HEK293 (cell line): ENCODE data around the gene VEGFA.
A peak's percentile ranks its signal among the peaks of the same experiment; 100 is the strongest.

ENCODE experiments used
- CTCF ChIA-PET: fragments of 350-600 bp; formaldehyde crosslinking; extraction: SDS; loops from one replicate; lab custom pipeline; 2021; ENCODE audit warnings: antibody characterized with exemption; lab: Yijun Ruan, JAX
- POLR2A ChIA-PET: fragments of 300-600 bp; formaldehyde crosslinking; extraction: SDS; loops from one replicate; lab custom pipeline; 2020; ENCODE audit warnings: antibody characterized with exemption, inconsistent platforms; lab: Yijun Ruan, JAX
- H3K27ac ChIP-seq: fragments of 200-500 bp; sonication (Bioruptor generic); 2 replicates; pipeline ENCODE4 v1.5.1; 2014; ENCODE audit warnings: low read depth, low read length, control low read depth, inconsistent platforms; ENCODE audit errors: extremely low read depth
- H3K36me3 ChIP-seq, 2 experiments: fragments of 200-500 bp in 1 of 2; sonication (Bioruptor generic) in 1 of 2; 1 replicate in 1 of 2; 2 replicates in 1 of 2; pipeline ENCODE4 v1.5.1; 2014 to 2017; ENCODE audit warnings: inconsistent platforms in 2 of 2, low read length in 2 of 2; ENCODE audit not compliant: control insufficient read depth in 2 of 2, insufficient read depth in 1 of 2
- H3K4me1 ChIP-seq: fragments of 200-500 bp; sonication (Bioruptor generic); 2 replicates; pipeline ENCODE4 v1.5.1; 2014; ENCODE audit warnings: mild to moderate bottlenecking, low read length, inconsistent platforms; ENCODE audit not compliant: control insufficient read depth, insufficient read depth
- H3K4me3 ChIP-seq: 2 replicates; pipeline ENCODE4 v1.5.1; 2011; ENCODE audit warnings: low read depth, mild to moderate bottlenecking, control low read depth, low read length, moderate library complexity
- H3K9me3 ChIP-seq: fragments of 200-500 bp; sonication (Bioruptor generic); 2 replicates; pipeline ENCODE4 v1.5.1; 2014; ENCODE audit warnings: low read depth, low read length, inconsistent platforms; ENCODE audit not compliant: control insufficient read depth, insufficient read depth
- BCL11B ChIP-seq: fragments of 450-650 bp; formaldehyde crosslinking; IDR thresholded peaks from 2 replicates; pipeline ENCODE4 v1.5.1; 2016; ENCODE audit warnings: low read depth, missing biosample characterization, missing genetic modification characterization
- EGR2 ChIP-seq: fragments of 450-650 bp; formaldehyde crosslinking; IDR thresholded peaks from 2 replicates; pipeline ENCODE4 v1.5.1; 2016; ENCODE audit warnings: low read depth, missing biosample characterization, missing genetic modification characterization
- GLIS2 ChIP-seq: fragments of 450-650 bp; formaldehyde crosslinking; IDR thresholded peaks from 2 replicates; pipeline ENCODE4 v1.5.1; 2016; ENCODE audit warnings: missing biosample characterization, missing genetic modification characterization
- HOXD13 ChIP-seq: sonication (generic); formaldehyde crosslinking; IDR thresholded peaks from 2 replicates; pipeline ENCODE4 v1.8.0; 2022; ENCODE audit warnings: missing genetic modification reagents, borderline replicate concordance
- IKZF3 ChIP-seq: fragments of 450-650 bp; IDR thresholded peaks from 2 replicates; pipeline ENCODE4 v1.5.0; 2018; ENCODE audit warnings: missing biosample characterization, mild to moderate bottlenecking, missing genetic modification characterization, moderate library complexity
- KLF10 ChIP-seq: fragments of 450-650 bp; IDR thresholded peaks from 2 replicates; pipeline ENCODE4 v1.5.1; 2018; ENCODE audit warnings: missing biosample characterization, mild to moderate bottlenecking, missing genetic modification characterization
- KLF17 ChIP-seq: fragments of 450-650 bp; formaldehyde crosslinking; IDR thresholded peaks from 2 replicates; pipeline ENCODE4 v1.5.1; 2016; ENCODE audit warnings: missing biosample characterization, missing genetic modification characterization
- OSR2 ChIP-seq: fragments of 450-650 bp; formaldehyde crosslinking; IDR thresholded peaks from 2 replicates; pipeline ENCODE4 v1.5.1; 2016; ENCODE audit warnings: missing biosample characterization, missing genetic modification characterization
- PATZ1 ChIP-seq: fragments of 450-650 bp; formaldehyde crosslinking; IDR thresholded peaks from 2 replicates; pipeline ENCODE4 v1.5.1; 2016; ENCODE audit warnings: missing biosample characterization, missing genetic modification characterization
- REPIN1 ChIP-seq: fragments of 450-650 bp; formaldehyde crosslinking; IDR thresholded peaks from 2 replicates; pipeline ENCODE4 v1.5.1; 2017; ENCODE audit warnings: missing biosample characterization, missing genetic modification characterization, low read depth
- SETDB1 ChIP-seq: IDR thresholded peaks from one replicate; pipeline ENCODE4 v1.6.1; 2017; ENCODE audit warnings: mild to moderate bottlenecking, low read length, moderate library complexity, mixed read lengths; ENCODE audit not compliant: insufficient read length
- SP7 ChIP-seq: fragments of 450-650 bp; formaldehyde crosslinking; IDR thresholded peaks from 2 replicates; pipeline ENCODE4 v1.5.1; 2016; ENCODE audit warnings: missing biosample characterization, missing genetic modification characterization
- YY2 ChIP-seq: fragments of 450-650 bp; formaldehyde crosslinking; IDR thresholded peaks from 2 replicates; pipeline ENCODE4 v1.5.1; 2016; ENCODE audit warnings: missing biosample characterization, missing genetic modification characterization
- ZBTB8A ChIP-seq: fragments of 450-650 bp; formaldehyde crosslinking; IDR thresholded peaks from 2 replicates; pipeline ENCODE4 v1.5.1; 2016; ENCODE audit warnings: missing biosample characterization, missing genetic modification characterization
- ZFP3 ChIP-seq: fragments of 450-650 bp; formaldehyde crosslinking; IDR thresholded peaks from 2 replicates; pipeline ENCODE4 v1.5.1; 2016; ENCODE audit warnings: low read depth, missing biosample characterization, missing genetic modification characterization
- ZFP69B ChIP-seq: fragments of 450-650 bp; formaldehyde crosslinking; IDR thresholded peaks from 2 replicates; pipeline ENCODE4 v1.5.1; 2016; ENCODE audit warnings: missing biosample characterization, missing genetic modification characterization
- ZIC2 ChIP-seq: fragments of 450-650 bp; formaldehyde crosslinking; IDR thresholded peaks from 2 replicates; pipeline ENCODE4 v1.5.1; 2016; ENCODE audit warnings: missing biosample characterization, missing genetic modification characterization
- ZNF175 ChIP-seq: fragments of 450-650 bp; formaldehyde crosslinking; IDR thresholded peaks from 2 replicates; pipeline ENCODE4 v1.5.1; 2016; ENCODE audit warnings: missing biosample characterization, missing genetic modification characterization
- ZNF202 ChIP-seq: fragments of 450-650 bp; formaldehyde crosslinking; IDR thresholded peaks from 2 replicates; pipeline ENCODE4 v1.5.1; 2016; ENCODE audit warnings: missing biosample characterization, missing genetic modification characterization, borderline replicate concordance
- ZNF211 ChIP-seq: fragments of 450-650 bp; formaldehyde crosslinking; IDR thresholded peaks from 2 replicates; pipeline ENCODE4 v1.5.1; 2016; ENCODE audit warnings: low read depth, missing biosample characterization, missing genetic modification characterization
- ZNF214 ChIP-seq: fragments of 450-650 bp; formaldehyde crosslinking; IDR thresholded peaks from 2 replicates; pipeline ENCODE4 v1.5.1; 2017; ENCODE audit warnings: missing biosample characterization, mild to moderate bottlenecking, missing genetic modification characterization, borderline replicate concordance
- ZNF292 ChIP-seq: fragments of 450-650 bp; formaldehyde crosslinking; IDR thresholded peaks from 2 replicates; pipeline ENCODE4 v1.5.1; 2016; ENCODE audit warnings: low read depth, missing biosample characterization, missing genetic modification characterization, borderline replicate concordance
- ZNF426 ChIP-seq: fragments of 450-650 bp; formaldehyde crosslinking; IDR thresholded peaks from 2 replicates; pipeline ENCODE4 v1.5.1; 2017; ENCODE audit warnings: missing biosample characterization, missing genetic modification characterization, mild to moderate bottlenecking, inconsistent platforms, moderate library complexity
- ZNF514 ChIP-seq: fragments of 450-650 bp; formaldehyde crosslinking; IDR thresholded peaks from 2 replicates; pipeline ENCODE4 v1.5.1; 2016; ENCODE audit warnings: missing biosample characterization, missing genetic modification characterization
- ZNF580 ChIP-seq: fragments of 450-650 bp; formaldehyde crosslinking; IDR thresholded peaks from 2 replicates; pipeline ENCODE4 v1.5.1; 2016; ENCODE audit warnings: missing biosample characterization, missing genetic modification characterization
- ZNF585B ChIP-seq: fragments of 450-650 bp; formaldehyde crosslinking; IDR thresholded peaks from 2 replicates; pipeline ENCODE4 v1.5.1; 2016; ENCODE audit warnings: missing biosample characterization, missing genetic modification characterization
- ZNF600 ChIP-seq: fragments of 450-650 bp; formaldehyde crosslinking; IDR thresholded peaks from 2 replicates; pipeline ENCODE4 v1.5.1; 2016; ENCODE audit warnings: missing biosample characterization, missing genetic modification characterization
- ZNF624 ChIP-seq: fragments of 450-650 bp; formaldehyde crosslinking; IDR thresholded peaks from 2 replicates; pipeline ENCODE4 v1.5.1; 2017; ENCODE audit warnings: missing biosample characterization, missing genetic modification characterization
- ZNF747 ChIP-seq: fragments of 450-650 bp; formaldehyde crosslinking; IDR thresholded peaks from 2 replicates; pipeline ENCODE4 v1.5.1; 2016; ENCODE audit warnings: missing biosample characterization, missing genetic modification characterization
- ZSCAN16 ChIP-seq: fragments of 450-650 bp; formaldehyde crosslinking; IDR thresholded peaks from 2 replicates; pipeline ENCODE4 v1.5.1; 2016; ENCODE audit warnings: missing biosample characterization, missing genetic modification characterization
- TF ChIP-seq, protein P1 (sequence below): fragments of 450-650 bp; formaldehyde crosslinking; optimal IDR thresholded peaks from 2 replicates; pipeline ENCODE3; 2016; ENCODE audit warnings: missing biosample characterization, mild to moderate bottlenecking, missing genetic modification characterization
- TF ChIP-seq, protein P2 (sequence below): sonication (generic); formaldehyde crosslinking; IDR thresholded peaks from 2 replicates; pipeline ENCODE4 v1.8.1; 2022; ENCODE audit warnings: mild to moderate bottlenecking, moderate library complexity, missing genetic modification reagents
- TF ChIP-seq, protein P3 (sequence below): fragments of 450-650 bp; formaldehyde crosslinking; IDR thresholded peaks from 2 replicates; pipeline ENCODE4 v1.5.1; 2017; ENCODE audit warnings: missing biosample characterization, mild to moderate bottlenecking, missing genetic modification characterization, moderate library complexity

The VEGFA gene

DNA sequence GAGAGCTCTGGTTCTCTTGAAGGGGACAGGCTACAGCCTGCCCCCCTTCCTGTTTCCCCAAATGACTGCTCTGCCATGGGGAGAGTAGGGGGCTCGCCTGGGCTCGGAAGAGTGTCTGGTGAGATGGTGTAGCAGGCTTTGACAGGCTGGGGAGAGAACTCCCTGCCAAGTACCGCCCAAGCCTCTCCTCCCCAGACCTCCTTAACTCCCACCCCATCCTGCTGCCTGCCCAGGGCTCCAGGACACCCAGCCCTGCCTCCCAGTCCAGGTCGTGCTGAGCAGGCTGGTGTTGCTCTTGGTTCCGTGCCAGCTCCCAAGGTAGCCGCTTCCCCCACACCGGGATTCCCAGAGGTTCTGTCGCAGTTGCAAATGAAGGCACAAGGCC is 9.8 kb downstream of the VEGFA start:
- peak overlapping the region; percentile 45; the same call in 1 of the 2 replicates for H3K27ac ChIP-seq
- ChIA-PET CTCF (interaction anchor here (0.7 to 1.0 kb wide), 2 partner anchors 10 to 104 kb away, joined by 3 read pairs; partner anchors contain the start of gene VEGFA), POLR2A (interaction anchor here (0.5 to 1.1 kb wide), 2 partner anchors 9 to 57 kb away, joined by 3 read pairs; no protein-coding TSS in a partner anchor)
- no peaks in the 10 kb centered on the region for H3K9me3 ChIP-seq
- peaks cover 14% of the 10 kb centered on the region for H3K4me1 ChIP-seq
- peaks cover 0 to 96% of the 10 kb centered on the region in 2 experiments; a peak in 2 of 3 replicates for H3K36me3 ChIP-seq
- no peak overlapping the region for H3K4me3 ChIP-seq
- TF ChIP-seq ZNF292 (no peak), ZFP69B (tag by site-specific recombination) (no peak), ZIC2 (tag by site-specific recombination) (peak; percentile 94), ZNF426 (tag by site-specific recombination) (no peak), ZNF747 (no peak), ZFP3 (tag by site-specific recombination) (no peak), HOXD13 (no peak), IKZF3 (0 out of 2 replicates have a peak, but pooled peaks have one; percentile 48), OSR2 (tag by site-specific recombination) (peak; percentile 85), KLF10 (tag by site-specific recombination) (no peak), ZBTB8A (tag by site-specific recombination) (peak; percentile 55), SETDB1 (no peak), ZNF175 (tag by site-specific recombination) (no peak), ZSCAN16 (tag by site-specific recombination) (no peak), YY2 (tag by site-specific recombination) (no peak), ZNF211 (tag by site-specific recombination) (no peak), ZNF214 (tag by site-specific recombination) (no peak), ZNF600 (tag by site-specific recombination) (peak; percentile 92), PATZ1 (tag by site-specific recombination) (peak; percentile 63; the same call in 1 of the 2 replicates), ZNF514 (tag by site-specific recombination) (no peak), EGR2 (tag by site-specific recombination) (peak; percentile 64), ZNF624 (tag by site-specific recombination) (no peak), GLIS2 (tag by site-specific recombination) (peak; percentile 66), BCL11B (no peak), ZNF585B (tag by site-specific recombination) (no peak), KLF17 (peak; percentile 37; the same call in 1 of the 2 replicates), REPIN1 (no peak), SP7 (tag by site-specific recombination) (0 out of 2 replicates have a peak, but pooled peaks have one; percentile 37), ZNF202 (tag by site-specific recombination) (no peak), ZNF580 (no peak)
- TF ChIP-seq, protein P1, sequence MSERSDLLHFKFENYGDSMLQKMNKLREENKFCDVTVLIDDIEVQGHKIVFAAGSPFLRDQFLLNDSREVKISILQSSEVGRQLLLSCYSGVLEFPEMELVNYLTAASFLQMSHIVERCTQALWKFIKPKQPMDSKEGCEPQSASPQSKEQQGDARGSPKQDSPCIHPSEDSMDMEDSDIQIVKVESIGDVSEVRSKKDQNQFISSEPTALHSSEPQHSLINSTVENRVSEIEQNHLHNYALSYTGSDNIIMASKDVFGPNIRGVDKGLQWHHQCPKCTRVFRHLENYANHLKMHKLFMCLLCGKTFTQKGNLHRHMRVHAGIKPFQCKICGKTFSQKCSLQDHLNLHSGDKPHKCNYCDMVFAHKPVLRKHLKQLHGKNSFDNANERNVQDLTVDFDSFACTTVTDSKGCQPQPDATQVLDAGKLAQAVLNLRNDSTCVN (tag by site-specific recombination), result no peak
- TF ChIP-seq, protein P2, sequence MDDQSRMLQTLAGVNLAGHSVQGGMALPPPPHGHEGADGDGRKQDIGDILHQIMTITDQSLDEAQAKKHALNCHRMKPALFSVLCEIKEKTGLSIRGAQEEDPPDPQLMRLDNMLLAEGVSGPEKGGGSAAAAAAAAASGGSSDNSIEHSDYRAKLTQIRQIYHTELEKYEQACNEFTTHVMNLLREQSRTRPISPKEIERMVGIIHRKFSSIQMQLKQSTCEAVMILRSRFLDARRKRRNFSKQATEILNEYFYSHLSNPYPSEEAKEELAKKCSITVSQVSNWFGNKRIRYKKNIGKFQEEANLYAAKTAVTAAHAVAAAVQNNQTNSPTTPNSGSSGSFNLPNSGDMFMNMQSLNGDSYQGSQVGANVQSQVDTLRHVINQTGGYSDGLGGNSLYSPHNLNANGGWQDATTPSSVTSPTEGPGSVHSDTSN (CRISPR knock-in tag), result no peak
- TF ChIP-seq, protein P3, sequence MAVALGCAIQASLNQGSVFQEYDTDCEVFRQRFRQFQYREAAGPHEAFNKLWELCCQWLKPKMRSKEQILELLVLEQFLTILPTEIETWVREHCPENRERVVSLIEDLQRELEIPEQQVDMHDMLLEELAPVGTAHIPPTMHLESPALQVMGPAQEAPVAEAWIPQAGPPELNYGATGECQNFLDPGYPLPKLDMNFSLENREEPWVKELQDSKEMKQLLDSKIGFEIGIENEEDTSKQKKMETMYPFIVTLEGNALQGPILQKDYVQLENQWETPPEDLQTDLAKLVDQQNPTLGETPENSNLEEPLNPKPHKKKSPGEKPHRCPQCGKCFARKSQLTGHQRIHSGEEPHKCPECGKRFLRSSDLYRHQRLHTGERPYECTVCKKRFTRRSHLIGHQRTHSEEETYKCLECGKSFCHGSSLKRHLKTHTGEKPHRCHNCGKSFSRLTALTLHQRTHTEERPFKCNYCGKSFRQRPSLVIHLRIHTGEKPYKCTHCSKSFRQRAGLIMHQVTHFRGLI (tag by site-specific recombination), result no peak
